Ectodermal cell (in vitro differentiated cells): ENCODE data around the gene ACBD7.

ENCODE experiments used
- H3K27ac ChIP-seq: 2 replicates; pipeline ENCODE4 v1.7.0; 2013; ENCODE audit warnings: mild to moderate bottlenecking, low read depth, low read length; ENCODE audit not compliant: insufficient read depth, poor library complexity, severe bottlenecking
- H3K27me3 ChIP-seq: 2 replicates; pipeline ENCODE4 v1.7.0; 2013; ENCODE audit warnings: mild to moderate bottlenecking, low read length; ENCODE audit not compliant: insufficient read depth, control insufficient read depth, poor library complexity, severe bottlenecking
- H3K36me3 ChIP-seq: one replicate; pipeline ENCODE4 v1.7.0; 2013; ENCODE audit warnings: low read length; ENCODE audit not compliant: control insufficient read depth, insufficient read depth
- H3K4me1 ChIP-seq: one replicate; pipeline ENCODE4 v1.7.0; 2013; ENCODE audit warnings: low read length; ENCODE audit not compliant: control insufficient read depth, insufficient read depth
- H3K4me3 ChIP-seq: 2 replicates; pipeline ENCODE4 v1.7.0; 2013; ENCODE audit warnings: low read depth, low read length, control low read depth; ENCODE audit not compliant: insufficient read depth
- H3K9me3 ChIP-seq: 2 replicates; pipeline ENCODE4 v1.7.0; 2013; ENCODE audit warnings: mild to moderate bottlenecking, low read length, moderate library complexity; ENCODE audit not compliant: control insufficient read depth
- WGBS, 2 experiments: methylation state at CpG; one replicate each; pipeline ENCODE4 v1.1.7; 2013; ENCODE audit warnings: missing lambda C conversion rate in 2 of 2; 5-methylcytosine and 5-hydroxymethylcytosine counted together

ACBD7 gene

DNA sequence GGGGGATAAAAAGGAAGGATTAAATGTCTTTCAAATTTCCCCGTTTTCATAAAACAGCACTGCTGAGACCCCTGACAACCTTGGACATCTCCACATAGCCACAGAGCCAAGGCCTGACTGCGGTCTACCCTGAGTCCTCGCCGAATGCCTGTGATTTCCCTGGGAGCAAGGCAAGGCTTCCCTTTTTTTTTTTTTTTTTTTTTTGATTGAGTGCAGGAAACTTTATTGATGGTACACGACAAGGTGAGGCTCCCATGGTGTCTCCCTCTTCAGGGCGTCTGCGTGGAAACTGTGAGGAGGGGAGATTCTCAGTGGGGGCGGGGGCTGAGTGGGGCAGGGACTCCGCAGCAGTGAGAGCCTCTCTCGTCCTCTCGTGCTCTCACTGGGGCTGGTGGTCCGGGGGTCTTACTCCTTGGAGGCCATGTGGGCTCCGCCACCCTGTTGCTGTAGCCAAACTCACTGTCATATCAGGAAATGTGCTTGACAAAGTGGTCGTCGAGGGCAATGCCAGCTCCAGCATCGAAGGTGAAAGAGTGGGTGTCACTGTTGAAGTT is 4.4 kb upstream of the ACBD7 start:
- no peaks in the 10 kb centered on the region for H3K27me3 ChIP-seq
- H3K4me3 ChIP-seq: no peak overlapping the region
- H3K9me3 ChIP-seq: no peaks in the 10 kb centered on the region
- WGBS, 2 experiments: 86 to 89% methylated on average over 16 of the region's 16 CpGs
- H3K4me1 ChIP-seq: no peaks in the 10 kb centered on the region
- H3K36me3 ChIP-seq: no peaks in the 10 kb centered on the region
- no peak overlapping the region for H3K27ac ChIP-seq

DNA sequence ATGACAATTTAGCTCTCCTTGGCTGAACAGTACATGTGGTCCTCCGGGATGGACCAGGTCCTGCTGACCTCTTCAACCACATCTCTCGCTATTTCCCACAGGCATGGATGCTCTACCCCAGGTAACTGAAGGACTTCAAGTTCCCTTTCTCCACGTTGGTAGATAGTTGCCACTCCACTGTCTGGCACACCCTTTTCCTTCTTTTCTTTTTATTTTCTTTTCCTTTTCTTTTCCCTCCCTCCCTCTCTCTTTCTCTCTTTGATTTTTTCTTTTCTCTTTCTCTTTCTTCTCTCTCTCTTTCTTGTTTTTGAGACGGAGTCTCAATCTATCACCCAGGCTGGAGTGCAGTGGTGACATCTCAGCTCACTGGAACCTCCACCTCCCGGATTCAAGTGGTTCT is 2.8 kb upstream of the ACBD7 start:
- no peaks in the 10 kb centered on the region for H3K36me3 ChIP-seq
- no peaks in the 10 kb centered on the region for H3K4me1 ChIP-seq
- WGBS, 2 experiments: 84 to 87% methylated on average over 5 of the region's 5 CpGs
- H3K9me3 ChIP-seq: no peaks in the 10 kb centered on the region
- H3K27ac ChIP-seq: no peak overlapping the region
- H3K4me3 ChIP-seq: no peak overlapping the region
- no peaks in the 10 kb centered on the region for H3K27me3 ChIP-seq

DNA sequence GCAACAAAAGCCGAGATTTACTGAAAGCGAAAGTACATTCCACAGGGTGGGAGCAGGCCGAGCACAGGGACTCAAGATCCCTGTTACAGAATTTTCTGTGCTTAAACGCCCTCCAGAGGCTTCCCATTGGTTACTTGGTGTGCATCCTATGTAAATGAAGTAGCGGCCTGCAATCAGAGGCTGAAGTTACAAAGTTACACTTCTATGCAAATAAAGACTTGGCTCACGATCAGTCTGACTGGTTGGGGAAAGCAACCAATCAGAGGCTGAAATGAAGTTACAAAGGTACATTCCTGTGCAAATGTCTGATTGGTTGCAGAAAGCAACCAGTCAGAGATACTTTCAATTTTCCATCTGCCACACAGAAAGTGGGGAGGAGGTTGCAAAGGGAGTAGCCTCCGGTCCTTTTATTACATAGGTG is 4.1 kb downstream of the ACBD7 start:
- WGBS, 2 experiments: 58 to 64% methylated on average over 7 of the region's 7 CpGs

DNA sequence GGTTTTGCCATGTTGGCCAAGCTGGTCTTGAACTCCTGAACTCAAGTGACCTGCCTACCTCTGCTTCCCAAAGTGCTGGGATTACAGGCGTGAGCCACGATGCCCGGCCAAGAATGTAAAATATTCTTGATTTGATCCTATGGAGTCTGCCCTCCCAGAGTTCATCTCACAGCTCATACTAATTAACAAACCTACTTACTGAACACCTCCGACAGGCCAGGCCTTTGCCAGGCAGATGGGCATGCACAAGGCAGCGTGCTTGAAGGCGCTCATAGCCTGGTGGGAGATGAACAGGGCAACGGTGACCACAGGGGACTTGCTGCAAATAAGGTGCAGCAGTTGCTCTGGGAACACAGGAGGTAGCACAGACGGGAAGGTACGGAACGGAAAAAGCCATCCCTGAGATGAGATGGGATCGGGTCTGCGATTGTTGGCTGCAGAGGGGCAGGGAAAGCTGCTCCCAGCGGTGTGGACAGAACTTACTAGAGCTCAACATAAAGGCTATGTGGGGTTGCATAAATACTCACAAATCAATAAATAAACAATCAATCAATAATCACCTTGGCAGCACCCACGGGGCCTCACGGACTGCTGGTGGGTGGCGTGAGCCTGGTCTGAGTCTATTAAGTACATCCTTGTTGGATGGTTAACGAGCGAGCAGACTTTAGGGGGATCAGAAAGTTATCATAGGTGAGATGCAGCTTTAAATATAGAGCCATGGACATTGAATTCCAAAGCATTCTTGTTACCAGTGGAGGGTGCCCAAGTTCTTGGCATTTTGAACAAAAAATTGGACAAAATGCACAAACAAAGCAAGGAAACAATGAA is 4.7 kb downstream of the ACBD7 start:
- Histone ChIP-seq H3K4me1 (peaks cover 6% of the 10 kb centered on the region), H3K27me3 (no peaks in the 10 kb centered on the region), H3K4me3 (no peak overlapping the region), H3K27ac (peak overlapping the region; percentile 37), H3K9me3 (no peaks in the 10 kb centered on the region), H3K36me3 (no peaks in the 10 kb centered on the region)
- WGBS, 2 experiments: 93% methylated on average over 18 of the region's 18 CpGs

More for the DNA sequence above, 4.1 kb downstream of the ACBD7 start:
- H3K27me3 ChIP-seq: no peaks in the 10 kb centered on the region
- H3K27ac ChIP-seq: peak overlapping the region; percentile 37
- H3K4me3 ChIP-seq: no peak overlapping the region
- peaks cover 6% of the 10 kb centered on the region for H3K4me1 ChIP-seq
- no peaks in the 10 kb centered on the region for H3K36me3 ChIP-seq
- no peaks in the 10 kb centered on the region for H3K9me3 ChIP-seq

DNA sequence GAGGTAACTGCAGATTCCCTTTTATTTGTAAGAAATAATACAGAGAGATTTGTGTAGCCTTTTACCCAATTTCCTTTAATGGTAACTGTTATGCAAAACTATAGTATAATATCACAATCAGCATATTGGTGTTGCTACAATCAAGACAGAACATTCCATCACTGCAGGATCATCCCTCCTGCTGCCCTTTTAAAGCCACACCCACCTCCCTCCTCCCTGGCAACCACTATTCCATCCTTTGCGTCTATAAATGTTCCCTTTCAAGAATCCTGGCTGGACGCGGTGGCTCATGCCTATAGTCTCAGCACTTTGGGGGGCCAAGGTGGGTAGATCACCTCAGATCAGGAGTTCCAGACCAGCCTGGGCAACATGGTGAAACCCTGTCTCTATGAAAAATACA is 13.2 kb downstream of the ACBD7 start:
- Histone ChIP-seq H3K27me3 (no peaks in the 10 kb centered on the region), H3K27ac (no peak overlapping the region), H3K4me1 (no peaks in the 10 kb centered on the region), H3K4me3 (no peak overlapping the region), H3K9me3 (peaks cover 2% of the 10 kb centered on the region), H3K36me3 (peaks cover 6% of the 10 kb centered on the region)
- 87 to 90% methylated on average over 3 of the region's 3 CpGs for WGBS, 2 experiments

DNA sequence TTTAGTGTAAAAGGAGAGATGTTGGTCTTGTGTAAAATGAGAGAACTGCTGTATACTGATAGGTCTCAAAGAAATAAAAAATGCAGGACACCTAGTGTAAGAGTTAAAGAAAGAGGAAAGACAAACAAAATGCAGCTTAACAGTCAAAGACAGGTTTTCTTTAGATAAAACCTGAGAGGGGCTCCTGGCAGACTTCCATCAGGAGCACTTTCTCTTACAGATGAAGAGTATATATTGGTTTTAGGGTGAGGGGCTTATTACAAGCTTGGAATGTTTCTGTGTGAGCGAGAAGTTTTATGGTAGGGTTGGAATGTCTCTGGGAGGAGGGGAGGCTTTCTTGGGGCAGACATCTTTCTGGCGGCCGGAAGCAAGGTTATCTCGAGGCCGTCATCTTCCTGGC is 16.2 kb downstream of the ACBD7 start:
- no peak overlapping the region for H3K4me3 ChIP-seq
- no peak overlapping the region for H3K27ac ChIP-seq
- no peaks in the 10 kb centered on the region for H3K27me3 ChIP-seq
- no peaks in the 10 kb centered on the region for H3K4me1 ChIP-seq
- peaks cover 2% of the 10 kb centered on the region for H3K9me3 ChIP-seq
- 96 to 98% methylated on average over 5 of the region's 5 CpGs for WGBS, 2 experiments
- H3K36me3 ChIP-seq: peaks cover 6% of the 10 kb centered on the region

DNA sequence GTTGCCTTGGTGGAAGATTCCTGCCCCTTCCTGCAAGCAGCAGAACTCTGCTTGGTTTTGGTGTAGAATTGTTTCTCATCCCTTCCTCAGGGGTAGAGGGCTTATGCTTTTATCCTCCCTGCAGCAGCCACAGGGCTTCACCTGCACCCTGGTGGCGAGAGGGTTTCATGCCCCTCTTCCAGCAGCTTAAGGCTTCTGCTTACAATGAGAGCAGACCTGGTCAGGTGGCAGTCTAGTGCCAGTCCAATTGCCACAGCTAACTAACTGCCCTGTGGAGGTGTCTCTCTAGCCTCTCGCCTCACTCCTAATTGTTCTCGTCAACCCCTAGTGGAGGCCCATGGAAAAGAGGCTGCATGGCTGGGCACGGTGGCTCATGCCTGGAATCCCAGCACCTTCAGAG is 19.3 kb downstream of the ACBD7 start:
- Histone ChIP-seq H3K27ac (no peak overlapping the region), H3K36me3 (peaks cover 6% of the 10 kb centered on the region), H3K4me3 (no peak overlapping the region), H3K27me3 (no peaks in the 10 kb centered on the region), H3K9me3 (peaks cover 2% of the 10 kb centered on the region), H3K4me1 (no peaks in the 10 kb centered on the region)
- 72 to 79% methylated on average over 4 of the region's 4 CpGs for WGBS, 2 experiments

DNA sequence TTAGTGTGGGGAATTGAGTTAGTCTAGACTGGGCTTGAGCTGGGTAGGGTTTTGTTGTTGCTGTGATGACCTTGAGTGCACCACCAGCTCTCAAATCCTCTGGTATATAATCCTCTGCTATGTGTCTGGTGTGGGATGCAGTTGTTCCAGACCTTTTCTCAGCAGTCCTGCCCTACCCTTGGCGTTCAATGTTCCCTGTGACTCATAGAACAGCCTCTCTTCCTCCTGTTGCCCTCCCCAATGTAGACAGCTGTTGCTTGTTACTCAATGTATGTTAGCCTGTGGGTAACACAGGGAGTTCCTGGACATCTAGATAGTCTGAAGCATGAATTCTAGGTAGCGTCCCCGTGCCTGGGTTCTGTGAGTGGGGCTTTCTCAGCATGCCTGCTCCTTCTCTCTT is 19.8 kb downstream of the ACBD7 start:
- Histone ChIP-seq H3K9me3 (peaks cover 2% of the 10 kb centered on the region), H3K27me3 (no peaks in the 10 kb centered on the region), H3K4me3 (no peak overlapping the region), H3K4me1 (no peaks in the 10 kb centered on the region), H3K36me3 (peaks cover 6% of the 10 kb centered on the region), H3K27ac (no peak overlapping the region)
- 92% methylated on average over 3 of the region's 3 CpGs for WGBS, 2 experiments

DNA sequence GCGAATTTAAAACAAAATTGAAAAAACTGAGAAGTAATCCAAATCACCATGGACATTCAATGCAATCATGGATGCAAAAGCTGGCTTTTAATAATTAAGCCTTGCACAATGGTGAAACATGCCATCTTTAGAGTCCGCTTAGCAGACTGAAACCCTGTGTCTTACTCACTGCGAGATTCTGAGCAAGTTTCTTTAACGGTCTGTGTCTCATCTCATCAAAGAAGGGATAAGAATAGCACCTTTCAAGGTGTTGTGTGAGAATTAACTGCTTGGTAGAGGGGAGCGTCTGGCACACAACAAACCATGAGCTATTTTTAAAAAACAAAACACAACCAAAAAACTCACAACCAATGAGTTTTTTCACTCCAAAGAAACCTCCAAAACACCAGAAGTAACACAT is 21.4 kb downstream of the ACBD7 start:
- Histone ChIP-seq H3K27me3 (no peaks in the 10 kb centered on the region), H3K9me3 (peaks cover under 1% of the 10 kb centered on the region), H3K36me3 (no peaks in the 10 kb centered on the region), H3K27ac (no peak overlapping the region), H3K4me1 (no peaks in the 10 kb centered on the region), H3K4me3 (no peak overlapping the region)
- WGBS, 2 experiments: 94 to 96% methylated on average over 4 to 5 of the region's 5 CpGs

DNA sequence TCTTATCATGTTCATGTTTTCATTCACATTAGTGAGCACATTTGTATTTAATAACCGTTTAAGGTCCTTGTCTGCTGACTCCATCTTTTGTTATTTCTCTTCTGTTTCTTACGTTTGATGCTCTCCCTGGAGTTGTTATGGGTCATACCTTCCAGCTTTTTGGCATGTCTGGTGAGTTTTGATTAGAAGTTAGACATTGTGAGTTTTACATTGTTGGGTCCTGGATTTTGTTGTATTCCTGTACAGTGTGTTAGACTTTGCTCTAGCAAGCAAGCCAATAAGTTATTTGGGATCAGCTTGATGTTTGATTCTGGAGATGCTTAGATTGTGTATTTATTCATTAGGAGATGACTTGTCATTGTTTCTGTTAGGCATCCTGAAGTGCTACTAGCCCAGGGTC is 27.9 kb downstream of the ACBD7 start:
- no peaks in the 10 kb centered on the region for H3K36me3 ChIP-seq
- no peaks in the 10 kb centered on the region for H3K27me3 ChIP-seq
- no peak overlapping the region for H3K27ac ChIP-seq
- no peaks in the 10 kb centered on the region for H3K9me3 ChIP-seq
- no peaks in the 10 kb centered on the region for H3K4me1 ChIP-seq
- H3K4me3 ChIP-seq: no peak overlapping the region
- 86 to 89% methylated on average over 2 of the region's 2 CpGs for WGBS, 2 experiments
